ENCODE results near the gene HSF5.

- TF ChIP-seq POLR2A (IDR thresholded peaks at IDR 0.05) (no peak), CTCF (IDR thresholded peaks at IDR 0.05 in 8 of 11, conservative IDR thresholded peaks at IDR 0.05 in 3 of 11) (no peak)
These were observed 5.3 kb upstream of the HSF5 start for GRCh38 chr17:58493506-58493905.

Measured in spleen (tissue), 7 donors.